Measurements from ENCODE around the gene C9. TPM values are rescaled to one million over a fixed set of nuclear protein-coding genes. Genes with fewer than 3 reads are reported as not detected.

The C9 gene
- total RNA-seq, 4 donors from 2014 or later: not detected

GRCh38 chr5:39399135-39400036 is 35.1 kb upstream of the C9 start:
- Histone ChIP-seq H3K27ac (peak overlapping the region; percentile 30 to 79 (median 63)), H3K36me3 (no peaks in the 10 kb centered on the region), H3K4me3 (replicated peaks in 1 of 3) (no peak overlapping the region), H3K27me3 (no peaks in the 10 kb centered on the region), H3K4me1 (peaks cover 3 to 23% of the 10 kb centered on the region in 2 donors), H3K9me3 (no peaks in the 10 kb centered on the region)
- 64 to 69% methylated on average over 1 of the region's 1 CpG for WGBS, 2 donors
- intact Hi-C loops (cut with DNase I): no loop called here
- TF ChIP-seq POLR2A (IDR thresholded peaks at IDR 0.05) (no peak), CTCF (IDR thresholded peaks at IDR 0.05) (no peak)
- no peak for DNase-seq

- WGBS, 2 donors: 68 to 82% methylated on average over 3 of the region's 3 CpGs
- H3K27ac ChIP-seq: no peak overlapping the region
- H3K27me3 ChIP-seq: no peaks in the 10 kb centered on the region
- peaks cover 4 to 12% of the 10 kb centered on the region in 2 donors for H3K36me3 ChIP-seq
- no peaks in the 10 kb centered on the region for H3K9me3 ChIP-seq
- intact Hi-C loops (cut with DNase I): no loop called here
- peak in 1 of 2 donors; percentile 23 for DNase-seq
- peaks cover 3 to 17% of the 10 kb centered on the region in 2 donors for H3K4me1 ChIP-seq
- no peak overlapping the region for H3K4me3 ChIP-seq (replicated peaks in 1 of 3)
- TF ChIP-seq POLR2A (IDR thresholded peaks at IDR 0.05): no peak
- no peak for TF ChIP-seq CTCF (IDR thresholded peaks at IDR 0.05)
These were observed 32.5 kb upstream of the C9 start for GRCh38 chr5:39396843-39397242.

- H3K27ac ChIP-seq: no peak overlapping the region
- DNase-seq: no peak
- intact Hi-C loops (cut with DNase I): no loop called here
These were observed 31.2 kb upstream of the C9 start for GRCh38 chr5:39395521-39395920.

GRCh38 chr5:39394946-39395345 is 30.7 kb upstream of the C9 start:
- Histone ChIP-seq H3K9me3 (no peaks in the 10 kb centered on the region), H3K4me1 (peaks cover 3 to 11% of the 10 kb centered on the region in 2 donors), H3K4me3 (replicated peaks in 1 of 3) (no peak overlapping the region), H3K36me3 (peaks cover 4 to 28% of the 10 kb centered on the region in 2 donors), H3K27ac (no peak overlapping the region), H3K27me3 (no peaks in the 10 kb centered on the region)
- intact Hi-C loops (cut with DNase I): no loop called here
- WGBS, 2 donors: 61 to 67% methylated on average over 3 of the region's 3 CpGs
- DNase-seq: no peak
- no peak for TF ChIP-seq POLR2A (IDR thresholded peaks at IDR 0.05)
- no peak for TF ChIP-seq CTCF (IDR thresholded peaks at IDR 0.05)

More at GRCh38 chr5:39395521-39395920, 31.2 kb upstream of the C9 start:
- no peaks in the 10 kb centered on the region for H3K9me3 ChIP-seq
- no peak overlapping the region for H3K4me3 ChIP-seq (replicated peaks in 1 of 3)
- peaks cover 4 to 24% of the 10 kb centered on the region in 2 donors for H3K36me3 ChIP-seq
- no peak for TF ChIP-seq CTCF (IDR thresholded peaks at IDR 0.05)
- H3K4me1 ChIP-seq: peaks cover 3 to 12% of the 10 kb centered on the region in 2 donors
- H3K27me3 ChIP-seq: no peaks in the 10 kb centered on the region

- intact Hi-C loops (cut with DNase I): no loop called here
- no peak overlapping the region for H3K4me3 ChIP-seq (replicated peaks in 1 of 3)
- H3K27me3 ChIP-seq: no peaks in the 10 kb centered on the region
- TF ChIP-seq POLR2A (IDR thresholded peaks at IDR 0.05) (no peak), CTCF (IDR thresholded peaks at IDR 0.05) (no peak)
- no peaks in the 10 kb centered on the region for H3K4me1 ChIP-seq
- H3K27ac ChIP-seq: no peak overlapping the region
- peaks cover 4 to 38% of the 10 kb centered on the region in 2 donors for H3K36me3 ChIP-seq
- H3K9me3 ChIP-seq: no peaks in the 10 kb centered on the region
- no peak for DNase-seq
- 95% methylated on average over 3 of the region's 3 CpGs for WGBS, 2 donors
These were observed 26.6 kb upstream of the C9 start for GRCh38 chr5:39390945-39391344.
